ENCODE results near the gene INO80E. TPM values are rescaled to one million over a fixed set of nuclear protein-coding genes. Genes with fewer than 3 reads are reported as not detected.

The INO80E gene
- total and polyA plus RNA-seq, 2 donors (not counting 3 experiments of a cell fraction or from before 2014, with no cell fraction given), result 42.7 to 76.4 TPM

GRCh38 chr16:30006659-30007377 lies 10.8 kb downstream of the INO80E start:
- dilution Hi-C loops (cut with MboI; ENCODE audit: extremely low pct_ligation_motif_present, low sequenced_read_pairs), result no loop called here
- CTCF ChIA-PET, result interaction anchor here (1.0 to 3.8 kb wide), 8 partner anchors 11 to 315 kb away, joined by 3 to 22 read pairs (median 6); partner anchors contain the start of genes PAGR1 and TMEM219
- Histone ChIP-seq H3K9ac (replicated peaks; ENCODE audit: extremely low read depth, insufficient read depth, low read length) (no peak overlapping the region), H3K4me2 (ENCODE audit: insufficient read depth, low read length) (no peak overlapping the region), H3K4me1 (ENCODE audit: control insufficient read depth, extremely low read depth, insufficient read depth, low read length) (peaks cover 2% of the 10 kb centered on the region), H2AFZ (ENCODE audit: low read depth, low read length) (no peak overlapping the region), H3K27me3 (ENCODE audit: control insufficient read depth in 2 of 2, insufficient read depth in 2 of 2, low read length in 2 of 2) (peaks cover 14 to 22% of the 10 kb centered on the region in 2 experiments), H3K36me3 (ENCODE audit: control insufficient read depth in 2 of 2, extremely low read depth in 1 of 2, insufficient read depth in 2 of 2, low read length in 2 of 2) (peaks cover 0 to 3% of the 10 kb centered on the region in 2 experiments), H3K79me2 (ENCODE audit: control insufficient read depth, insufficient read depth, low read length) (no peaks in the 10 kb centered on the region), H3K4me3 (replicated peaks in 1 of 3; ENCODE audit: insufficient read depth in 1 of 3, low read depth in 1 of 3, low read length in 3 of 3) (no peak overlapping the region), H3K27ac (ENCODE audit: insufficient read depth, low read depth, low read length) (no peak overlapping the region), H3K9me1 (replicated peaks; ENCODE audit: control insufficient read depth, extremely low read depth, insufficient read depth, low read length) (no peaks in the 10 kb centered on the region), H3K9me3 (replicated peaks; ENCODE audit: control insufficient read depth, insufficient read depth, low read length) (no peaks in the 10 kb centered on the region), H4K20me1 (replicated peaks; ENCODE audit: control insufficient read depth, extremely low read depth, insufficient read depth, low read length) (no peaks in the 10 kb centered on the region)
- TF ChIP-seq POLR2AphosphoS5 (IDR thresholded peaks at IDR 0.05; ENCODE audit: insufficient read depth, low read depth, low read length) (no peak), POLR2A (IDR thresholded peaks at IDR 0.05; ENCODE audit: low read depth, low read length) (peak; percentile 16)
- POLR2A ChIA-PET, result no interaction called here
- FAIRE-seq (no peak), DNase-seq (ENCODE audit: low read depth, low spot score) (no peak)
- BruUV-seq (replicated peaks), result no TSS peak
- intact Hi-C loops (cut with micrococcal nuclease), result no loop called here

GRCh38 chr16:30007378-30007895 lies 11.4 kb downstream of the INO80E start:
- no peak for DNase-seq (ENCODE audit: low read depth, low spot score)
- intact Hi-C loops (cut with micrococcal nuclease), result no loop called here
- Histone ChIP-seq H3K4me1 (ENCODE audit: control insufficient read depth, extremely low read depth, insufficient read depth, low read length) (peaks cover 2% of the 10 kb centered on the region), H3K4me2 (ENCODE audit: insufficient read depth, low read length) (no peak overlapping the region), H3K4me3 (replicated peaks in 1 of 3; ENCODE audit: insufficient read depth in 1 of 3, low read depth in 1 of 3, low read length in 3 of 3) (no peak overlapping the region), H3K27me3 (ENCODE audit: control insufficient read depth in 2 of 2, insufficient read depth in 2 of 2, low read length in 2 of 2) (peaks cover 19 to 28% of the 10 kb centered on the region in 2 experiments), H3K9me3 (replicated peaks; ENCODE audit: control insufficient read depth, insufficient read depth, low read length) (no peaks in the 10 kb centered on the region), H3K36me3 (ENCODE audit: control insufficient read depth in 2 of 2, extremely low read depth in 1 of 2, insufficient read depth in 2 of 2, low read length in 2 of 2) (peaks cover 0 to 3% of the 10 kb centered on the region in 2 experiments), H3K79me2 (ENCODE audit: control insufficient read depth, insufficient read depth, low read length) (no peaks in the 10 kb centered on the region), H2AFZ (ENCODE audit: low read depth, low read length) (no peak overlapping the region), H3K9ac (replicated peaks; ENCODE audit: extremely low read depth, insufficient read depth, low read length) (no peak overlapping the region), H3K27ac (ENCODE audit: insufficient read depth, low read depth, low read length) (no peak overlapping the region), H3K9me1 (replicated peaks; ENCODE audit: control insufficient read depth, extremely low read depth, insufficient read depth, low read length) (no peaks in the 10 kb centered on the region), H4K20me1 (replicated peaks; ENCODE audit: control insufficient read depth, extremely low read depth, insufficient read depth, low read length) (no peaks in the 10 kb centered on the region)
- no TSS peak for BruUV-seq (replicated peaks)
- ChIA-PET POLR2A (no interaction called here), CTCF (interaction anchor here (1.4 to 3.8 kb wide), 3 partner anchors 25 to 316 kb away, joined by 3 to 22 read pairs (median 6); no protein-coding TSS in a partner anchor)
- dilution Hi-C loops (cut with MboI; ENCODE audit: extremely low pct_ligation_motif_present, low sequenced_read_pairs), result no loop called here
- no peak for FAIRE-seq
- TF ChIP-seq CTCF (IDR thresholded peaks at IDR 0.05; ENCODE audit: extremely low read depth in 1 of 2, insufficient read depth in 1 of 2, low read depth in 1 of 2, low read length in 2 of 2), result no peak
- TF ChIP-seq FOS (IDR thresholded peaks at IDR 0.05; ENCODE audit: borderline replicate concordance, insufficient read depth, low read length), result no peak
- TF ChIP-seq, protein P1, sequence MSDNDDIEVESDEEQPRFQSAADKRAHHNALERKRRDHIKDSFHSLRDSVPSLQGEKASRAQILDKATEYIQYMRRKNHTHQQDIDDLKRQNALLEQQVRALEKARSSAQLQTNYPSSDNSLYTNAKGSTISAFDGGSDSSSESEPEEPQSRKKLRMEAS (IDR thresholded peaks at IDR 0.05; ENCODE audit: insufficient read depth, insufficient read length), result no peak
- no peak for TF ChIP-seq POLR2AphosphoS5 (IDR thresholded peaks at IDR 0.05; ENCODE audit: insufficient read depth, low read depth, low read length)
- TF ChIP-seq GATA2 (IDR thresholded peaks at IDR 0.05; ENCODE audit: insufficient read depth, insufficient read length, low read depth, low read length), result no peak
- TF ChIP-seq EZH2 (IDR thresholded peaks at IDR 0.05; ENCODE audit: borderline replicate concordance, low read depth, low read length, severe bottlenecking), result no peak
- no peak for TF ChIP-seq JUN (IDR thresholded peaks at IDR 0.05; ENCODE audit: borderline replicate concordance, insufficient read depth, insufficient read length, low read depth)
- TF ChIP-seq POLR2A (IDR thresholded peaks at IDR 0.05; ENCODE audit: low read depth, low read length), result no peak
- no peak for TF ChIP-seq MYC (IDR thresholded peaks at IDR 0.05; ENCODE audit: low read depth, low read length)

All from endothelial cell of umbilical vein (primary cell).